ENCODE results near the gene DNAJC6. TPM values are rescaled to one million over a fixed set of nuclear protein-coding genes. Genes with fewer than 3 reads are reported as not detected.
A peak's percentile ranks its signal among the peaks of the same experiment; 100 is the strongest.
"Not testable (repeated sequence)": the region's sequence is repeated elsewhere in the genome, so short reads cannot be mapped to it uniquely, and the experiment has no call there.

Gene DNAJC6
- total RNA-seq, 8 experiments from 2014 or later = 7.1 to 76.8 (median 41.3) TPM

GRCh38 chr1:65377496-65378246, 68.3 kb downstream of the DNAJC6 start:
- no peak for ATAC-seq (replicated peaks in 6 of 8)
- 67 to 97% (median 84%) methylated on average over 2 to 4 of the region's 4 CpGs for WGBS, 10 experiments
- Histone ChIP-seq H3K4me1 (replicated peaks in 1 of 2) (no peaks in the 10 kb centered on the region), H3K4me3 (no peak overlapping the region), H3K27ac (no peak overlapping the region)
- in situ Hi-C loops (cut with MboI; ENCODE audit: low pct_unique_long_range_greater_than_20kb in 2 of 9, low sequenced_read_pairs in 9 of 9, unreplicated experiment in 9 of 9) = no loop called here

DNA sequence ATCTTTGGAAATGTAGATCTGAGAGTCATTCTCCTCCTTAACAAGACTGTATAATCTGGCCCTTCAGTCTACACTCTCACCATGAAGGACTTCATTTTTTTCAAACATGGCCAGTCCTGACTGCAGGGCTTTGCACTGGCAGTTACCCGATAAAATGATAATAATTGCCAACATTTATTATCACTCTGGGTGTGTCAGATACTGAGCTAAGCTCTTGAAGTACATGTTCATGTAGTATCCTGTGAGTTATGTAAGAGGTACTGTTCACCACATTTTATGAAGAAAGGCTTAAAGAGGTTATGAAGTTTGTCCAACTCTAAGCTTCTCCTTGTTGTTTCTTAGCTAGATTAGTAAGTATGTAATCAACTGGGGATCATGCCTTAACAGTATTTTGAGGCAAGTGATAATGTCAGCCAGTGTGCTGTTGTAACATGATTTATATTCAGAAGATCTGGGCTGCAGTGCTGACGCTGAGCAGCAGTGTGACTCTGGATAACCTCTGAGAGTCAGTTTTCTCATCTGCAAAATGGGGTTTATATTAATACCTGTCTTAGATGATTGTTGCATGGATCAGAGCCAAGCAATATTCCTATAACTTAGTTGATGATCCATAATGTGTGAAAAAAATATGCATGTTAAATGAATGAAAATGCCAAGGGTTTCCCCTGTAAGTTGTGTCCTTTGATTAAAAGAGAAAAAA, 69.1 kb downstream of the DNAJC6 start:
- 27 to 100% (median 100%) methylated on average over 1 to 2 of the region's 2 CpGs for WGBS, 10 experiments
- no peak overlapping the region for H3K4me3 ChIP-seq
- no peak for ATAC-seq (replicated peaks in 6 of 8)
- in situ Hi-C loops (cut with MboI; ENCODE audit: low pct_unique_long_range_greater_than_20kb in 2 of 9, low sequenced_read_pairs in 9 of 9, unreplicated experiment in 9 of 9) = no loop called here
- no peaks in the 10 kb centered on the region for H3K4me1 ChIP-seq (replicated peaks in 1 of 2)
- no peak overlapping the region for H3K27ac ChIP-seq

GRCh38 chr1:65384426-65384825, 75.1 kb downstream of the DNAJC6 start:
- 59 to 100% (median 90%) methylated on average over 1 to 5 of the region's 5 CpGs; no CpG with 5 or more reads in 2 of the 10 experiments for WGBS, 10 experiments
- H3K4me1 ChIP-seq (replicated peaks in 1 of 2); in situ Hi-C loops (cut with MboI; ENCODE audit: low pct_unique_long_range_greater_than_20kb in 2 of 9, low sequenced_read_pairs in 9 of 9, unreplicated experiment in 9 of 9); H3K4me3 ChIP-seq; ATAC-seq (replicated peaks in 6 of 8); H3K27ac ChIP-seq: not testable (repeated sequence)

DNA sequence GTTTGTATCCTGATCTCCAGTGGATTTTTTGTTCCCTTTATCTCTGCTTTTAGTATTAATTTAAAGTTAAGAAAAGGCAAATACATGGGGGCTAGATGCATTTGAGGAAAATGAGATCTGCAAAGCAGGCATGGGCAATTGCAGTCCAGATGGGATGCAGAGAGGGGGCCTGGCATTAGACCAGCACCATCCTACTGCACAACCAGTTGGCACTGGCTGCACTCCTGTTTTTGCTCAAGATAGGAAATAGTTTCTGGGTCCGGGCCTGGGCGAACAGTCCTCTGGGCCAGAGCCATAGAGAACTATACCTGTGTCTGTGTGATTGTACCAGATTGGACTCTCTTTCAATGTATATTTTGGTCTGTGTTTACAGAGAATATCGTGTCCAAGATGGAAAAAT, 77.1 kb downstream of the DNAJC6 start:
- in situ Hi-C loops (cut with MboI; ENCODE audit: low pct_unique_long_range_greater_than_20kb in 2 of 9, low sequenced_read_pairs in 9 of 9, unreplicated experiment in 9 of 9) = no loop called here
- H3K4me1 ChIP-seq (replicated peaks in 1 of 2) = no peaks in the 10 kb centered on the region
- no peak for ATAC-seq (replicated peaks in 6 of 8)
- no peak overlapping the region for H3K4me3 ChIP-seq
- 50 to 100% (median 96%) methylated on average over 1 to 3 of the region's 3 CpGs; no CpG with 5 or more reads in 2 of the 10 experiments for WGBS, 10 experiments
- H3K27ac ChIP-seq = no peak overlapping the region

- WGBS, 10 experiments = 50 to 100% (median 91%) methylated on average over 1 to 2 of the region's 2 CpGs
- in situ Hi-C loops (cut with MboI; ENCODE audit: low pct_unique_long_range_greater_than_20kb in 2 of 9, low sequenced_read_pairs in 9 of 9, unreplicated experiment in 9 of 9) = no loop called here
- Histone ChIP-seq H3K27ac (no peak overlapping the region), H3K4me3 (no peak overlapping the region), H3K4me1 (replicated peaks in 1 of 2) (no peaks in the 10 kb centered on the region)
- peak in 1 of 8 experiments; percentile 39 for ATAC-seq (replicated peaks in 6 of 8)
Measured at GRCh38 chr1:65387821-65388220, 78.5 kb downstream of the DNAJC6 start.

DNA sequence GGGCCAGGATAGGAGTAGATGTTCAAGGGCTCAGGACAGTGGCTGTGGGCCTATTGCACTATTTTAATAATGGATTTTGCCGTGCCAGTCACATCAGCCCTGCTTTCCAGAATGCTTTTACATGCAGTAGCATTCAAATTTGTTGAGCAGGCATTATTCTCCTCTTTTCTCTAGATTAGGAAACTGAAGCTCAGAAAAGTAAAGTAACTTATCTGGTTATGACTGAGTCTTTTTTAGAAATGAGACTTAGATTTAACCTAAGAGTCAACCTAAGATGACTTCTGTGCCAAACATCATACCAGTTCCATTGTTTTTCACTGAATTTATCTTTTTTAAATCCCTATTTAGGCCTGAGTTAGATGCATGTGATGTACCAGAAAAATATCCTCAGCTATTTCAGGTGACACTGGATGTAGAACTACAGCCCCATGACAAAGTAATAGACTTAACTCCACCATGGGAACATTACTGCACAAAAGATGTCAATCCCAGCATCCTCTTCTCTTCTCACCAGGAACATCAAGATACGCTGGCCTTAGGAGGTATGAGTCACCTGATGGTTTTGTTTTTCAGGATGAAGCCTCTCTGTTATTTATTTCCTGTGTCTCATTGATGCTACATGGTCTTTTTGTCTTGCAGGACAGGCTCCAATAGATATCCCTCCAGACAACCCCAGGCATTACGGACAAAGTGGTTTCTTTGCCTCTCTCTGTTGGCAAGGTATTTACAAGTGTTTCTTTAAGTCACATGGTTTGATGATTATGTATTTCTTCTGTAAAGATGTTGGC, 79.8 kb downstream of the DNAJC6 start:
- WGBS, 10 experiments = 70 to 100% (median 89%) methylated on average over 1 to 3 of the region's 3 CpGs

GRCh38 chr1:65392497-65392896, 83.2 kb downstream of the DNAJC6 start:
- H3K4me3 ChIP-seq = no peak overlapping the region
- no peaks in the 10 kb centered on the region for H3K4me1 ChIP-seq (replicated peaks in 1 of 2)
- in situ Hi-C loops (cut with MboI; ENCODE audit: low pct_unique_long_range_greater_than_20kb in 2 of 9, low sequenced_read_pairs in 9 of 9, unreplicated experiment in 9 of 9) = no loop called here
- whole genome bisulfite sequencing, 10 experiments = 67 to 100% (median 98%) methylated on average over 1 to 6 of the region's 7 CpGs; no CpG with 5 or more reads in 2 of the 10 experiments
- no peak overlapping the region for H3K27ac ChIP-seq
- no peak for ATAC-seq (replicated peaks in 6 of 8)

More for the DNA sequence above, 79.8 kb downstream of the DNAJC6 start:
- no peak for ATAC-seq (replicated peaks in 6 of 8)
- no peak overlapping the region for H3K4me3 ChIP-seq
- H3K4me1 ChIP-seq (replicated peaks in 1 of 2) = no peaks in the 10 kb centered on the region
- no peak overlapping the region for H3K27ac ChIP-seq
- in situ Hi-C loops (cut with MboI; ENCODE audit: low pct_unique_long_range_greater_than_20kb in 2 of 9, low sequenced_read_pairs in 9 of 9, unreplicated experiment in 9 of 9) = no loop called here

GRCh38 chr1:65393347-65393746, 84.0 kb downstream of the DNAJC6 start:
- no peak for ATAC-seq (replicated peaks in 6 of 8)
- Histone ChIP-seq H3K4me3 (no peak overlapping the region), H3K27ac (no peak overlapping the region), H3K4me1 (replicated peaks in 1 of 2) (no peaks in the 10 kb centered on the region)
- WGBS, 10 experiments = 80 to 100% (median 100%) methylated on average over 1 to 2 of the region's 2 CpGs; no CpG with 5 or more reads in 3 of the 10 experiments
- in situ Hi-C loops (cut with MboI; ENCODE audit: low pct_unique_long_range_greater_than_20kb in 2 of 9, low sequenced_read_pairs in 9 of 9, unreplicated experiment in 9 of 9) = no loop called here

- in situ Hi-C loops (cut with MboI; ENCODE audit: low pct_unique_long_range_greater_than_20kb in 2 of 9, low sequenced_read_pairs in 9 of 9, unreplicated experiment in 9 of 9) = no loop called here
- WGBS, 10 experiments = 80 to 100% (median 100%) methylated on average over 1 of the region's 1 CpG; no CpG with 5 or more reads in 3 of the 10 experiments
- Histone ChIP-seq H3K4me3 (no peak overlapping the region), H3K4me1 (replicated peaks in 1 of 2) (no peaks in the 10 kb centered on the region), H3K27ac (no peak overlapping the region)
- ATAC-seq (replicated peaks in 6 of 8) = no peak
Measured at GRCh38 chr1:65393928-65394327, 84.6 kb downstream of the DNAJC6 start.

DNA sequence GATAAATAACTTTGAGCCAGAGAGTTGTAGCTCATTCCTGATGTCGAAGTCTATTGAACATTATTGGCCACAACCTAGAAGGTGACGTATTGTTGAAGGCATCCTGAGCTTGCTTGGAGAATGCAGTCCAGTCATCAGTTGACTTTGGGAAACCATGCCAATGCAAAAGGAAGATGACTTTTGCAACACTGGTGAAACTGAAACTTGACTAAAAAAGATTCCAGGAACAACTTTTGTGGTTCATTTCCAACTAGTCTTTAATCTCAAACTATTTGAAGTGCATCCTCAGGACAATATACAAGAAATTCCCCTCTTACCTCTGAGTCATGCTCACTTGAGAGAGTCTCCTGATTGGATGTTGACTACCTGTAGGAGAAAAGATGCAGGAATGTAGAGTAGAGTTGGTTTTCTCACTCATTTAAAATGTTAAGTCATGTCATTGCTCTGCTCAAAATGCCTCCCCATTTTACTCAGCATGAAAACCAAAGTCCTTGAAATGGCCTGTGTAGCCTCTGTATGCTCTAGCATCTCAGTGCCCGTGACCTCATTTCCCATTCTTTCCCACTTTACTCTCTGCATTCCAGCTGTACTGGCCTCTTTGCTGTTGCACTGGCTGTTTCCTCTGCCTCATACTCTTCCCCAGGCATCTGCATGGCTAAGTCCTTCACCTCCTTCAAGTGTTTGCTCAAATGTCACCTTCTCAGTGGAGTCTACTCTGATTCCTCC, 86.7 kb downstream of the DNAJC6 start:
- H3K4me3 ChIP-seq = no peak overlapping the region
- 65 to 100% (median 92%) methylated on average over 1 to 3 of the region's 3 CpGs; no CpG with 5 or more reads in 1 of the 10 experiments for WGBS, 10 experiments
- H3K4me1 ChIP-seq (replicated peaks in 1 of 2) = no peaks in the 10 kb centered on the region
- in situ Hi-C loops (cut with MboI; ENCODE audit: low pct_unique_long_range_greater_than_20kb in 2 of 9, low sequenced_read_pairs in 9 of 9, unreplicated experiment in 9 of 9) = no loop called here
- H3K27ac ChIP-seq = no peak overlapping the region
- no peak for ATAC-seq (replicated peaks in 6 of 8)

- ATAC-seq (replicated peaks in 6 of 8) = peak in 3 of 8 experiments; percentile 37 to 46 (median 43)
- Histone ChIP-seq H3K4me1 (replicated peaks in 1 of 2) (no peaks in the 10 kb centered on the region), H3K27ac (no peak overlapping the region), H3K4me3 (no peak overlapping the region)
- in situ Hi-C loops (cut with MboI; ENCODE audit: low pct_unique_long_range_greater_than_20kb in 2 of 9, low sequenced_read_pairs in 9 of 9, unreplicated experiment in 9 of 9) = no loop called here
- 83 to 100% (median 100%) methylated on average over 1 of the region's 1 CpG; no CpG with 5 or more reads in 3 of the 10 experiments for WGBS, 10 experiments
Measured at GRCh38 chr1:65398083-65398482, 88.7 kb downstream of the DNAJC6 start.

GRCh38 chr1:65399003-65399402, 89.7 kb downstream of the DNAJC6 start:
- Histone ChIP-seq H3K4me1 (replicated peaks in 1 of 2) (no peaks in the 10 kb centered on the region), H3K27ac (no peak overlapping the region), H3K4me3 (no peak overlapping the region)
- WGBS, 10 experiments = 18 to 100% (median 96%) methylated on average over 1 of the region's 1 CpG; no CpG with 5 or more reads in 1 of the 10 experiments
- in situ Hi-C loops (cut with MboI; ENCODE audit: low pct_unique_long_range_greater_than_20kb in 2 of 9, low sequenced_read_pairs in 9 of 9, unreplicated experiment in 9 of 9) = no loop called here
- ATAC-seq (replicated peaks in 6 of 8) = no peak
